ENCODE measurements around the gene SYPL1. TPM values are rescaled to one million over a fixed set of nuclear protein-coding genes. Genes with fewer than 3 reads are reported as not detected.
A peak's percentile ranks its signal among the peaks of the same experiment; 100 is the strongest.

The SYPL1 gene
- total and polyA plus RNA-seq, 4 experiments from 2014 or later = 46.9 to 78.3 (median 61.7) TPM

DNA sequence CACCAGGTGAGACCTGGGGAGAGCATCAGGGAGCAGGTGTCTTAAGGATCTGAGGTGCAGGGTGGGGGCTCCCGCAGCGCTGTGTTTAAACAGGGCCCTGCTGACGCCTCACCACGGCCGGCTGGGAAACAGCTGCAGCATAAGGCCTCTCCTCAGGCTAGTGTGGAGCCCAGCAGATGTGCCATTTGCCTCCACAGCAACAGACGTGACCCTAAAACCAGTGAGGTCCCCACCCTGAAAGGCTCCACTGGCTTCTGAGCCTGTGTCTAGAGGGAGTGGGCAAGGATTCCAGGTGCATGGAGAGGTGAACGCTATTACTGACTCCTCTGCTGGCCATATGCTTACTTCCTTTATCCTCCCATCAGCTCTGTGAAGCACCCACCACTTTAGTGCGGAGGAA, 47.8 kb downstream of the SYPL1 start:
- peak overlapping the region in 1 of 7 donors; percentile 4 for H3K27ac Mint-ChIP-seq
- ChIA-PET CTCF (ENCODE audit: partially characterized antibody) (interaction anchor here (13.5 kb wide), 1 partner anchor 95 kb away, joined by 423 read pairs; no protein-coding TSS in a partner anchor), POLR2A (ENCODE audit: partially characterized antibody) (interaction anchor here (1.0 to 1.4 kb wide), 2 partner anchors 40 to 49 kb away, joined by 3 to 4 read pairs; no protein-coding TSS in a partner anchor)
- Histone ChIP-seq H3K36me3 (ENCODE audit: insufficient read depth, low read length) (no peaks in the 10 kb centered on the region), H3K4me3 (ENCODE audit: low read length in 2 of 2) (no peak overlapping the region), H3K27ac (ENCODE audit: low read depth, low read length) (no peak overlapping the region), H3K9me3 (ENCODE audit: control insufficient read depth in 1 of 2, low read length in 2 of 2) (no peaks in the 10 kb centered on the region), H3K4me1 (ENCODE audit: insufficient read depth, low read length) (no peaks in the 10 kb centered on the region), H3K27me3 (ENCODE audit: insufficient read depth, low read length) (no peaks in the 10 kb centered on the region)
- H3K4me1 Mint-ChIP-seq = peaks cover 2 to 16% (median 9%) of the 10 kb centered on the region in 4 donors
- DNase-seq = no peak
- no peaks in the 10 kb centered on the region for H3K27me3 Mint-ChIP-seq
- intact Hi-C loops (cut with micrococcal nuclease) = no loop called here
- peaks cover 0 to 2% (median 0%) of the 10 kb centered on the region in 8 donors for H3K9me3 Mint-ChIP-seq
- H3K4me3 Mint-ChIP-seq = no peak overlapping the region
- H3K36me3 Mint-ChIP-seq = no peaks in the 10 kb centered on the region

DNA sequence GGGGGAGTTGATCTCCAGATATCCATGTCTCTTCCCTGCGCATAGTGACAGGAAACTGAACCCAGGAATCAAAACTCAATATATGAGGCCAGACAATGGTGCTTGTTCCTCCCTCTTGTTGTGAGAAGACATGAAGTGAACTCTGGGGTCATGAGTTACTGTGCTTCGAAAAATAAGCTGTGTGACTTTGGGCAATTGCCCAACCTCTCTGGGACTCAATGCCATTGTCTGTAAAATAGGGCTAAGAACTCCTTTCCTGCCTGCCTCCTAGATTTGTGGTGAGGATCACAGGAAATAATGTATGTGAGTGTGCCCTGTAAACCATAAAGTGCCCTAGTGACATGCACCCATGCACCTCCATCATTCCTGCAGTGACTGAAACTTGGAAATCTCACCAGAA, 48.4 kb downstream of the SYPL1 start:
- Mint-ChIP-seq H3K27me3 (no peaks in the 10 kb centered on the region), H3K27ac (no peak overlapping the region), H3K36me3 (no peaks in the 10 kb centered on the region), H3K9me3 (peaks cover 0 to 2% (median 0%) of the 10 kb centered on the region in 8 donors), H3K4me1 (peaks cover 2 to 14% (median 6%) of the 10 kb centered on the region in 4 donors), H3K4me3 (no peak overlapping the region)
- no peak overlapping the region for H3K27ac ChIP-seq (ENCODE audit: low read depth, low read length)
- no peaks in the 10 kb centered on the region for H3K9me3 ChIP-seq (ENCODE audit: control insufficient read depth in 1 of 2, low read length in 2 of 2)
- H3K27me3 ChIP-seq (ENCODE audit: insufficient read depth, low read length) = no peaks in the 10 kb centered on the region
- ChIA-PET POLR2A (ENCODE audit: partially characterized antibody) (interaction anchor here (1.4 kb wide), 1 partner anchor 41 kb away, joined by 3 read pairs; no protein-coding TSS in a partner anchor), CTCF (ENCODE audit: partially characterized antibody) (interaction anchor here (13.5 kb wide), 1 partner anchor 95 kb away, joined by 423 read pairs; no protein-coding TSS in a partner anchor)
- no peaks in the 10 kb centered on the region for H3K4me1 ChIP-seq (ENCODE audit: insufficient read depth, low read length)
- H3K4me3 ChIP-seq (ENCODE audit: low read length in 2 of 2) = no peak overlapping the region
- no peak for DNase-seq
- H3K36me3 ChIP-seq (ENCODE audit: insufficient read depth, low read length) = no peaks in the 10 kb centered on the region
- intact Hi-C loops (cut with micrococcal nuclease) = no loop called here

DNA sequence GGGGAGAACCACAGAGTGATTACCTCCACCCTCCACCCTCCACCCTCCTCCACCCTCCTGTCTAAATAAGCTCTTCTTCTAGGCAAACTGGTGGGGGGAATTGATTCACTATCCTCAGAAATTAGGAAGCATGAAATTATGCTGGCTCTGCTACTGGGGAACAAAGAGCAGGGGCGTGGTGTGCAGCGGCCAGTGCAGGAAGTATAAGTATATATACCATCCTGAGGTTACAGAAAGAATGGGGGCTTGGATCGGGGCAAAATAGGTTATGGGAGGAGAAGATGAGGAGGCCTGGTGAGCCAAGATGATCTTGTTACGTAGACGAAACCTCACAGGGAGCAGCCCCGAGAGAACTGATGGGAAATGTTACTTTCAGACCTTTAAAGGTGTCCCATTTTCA, 49.1 kb downstream of the SYPL1 start:
- Histone ChIP-seq H3K36me3 (ENCODE audit: insufficient read depth, low read length) (no peaks in the 10 kb centered on the region), H3K4me1 (ENCODE audit: insufficient read depth, low read length) (peaks cover 6% of the 10 kb centered on the region), H3K4me3 (ENCODE audit: low read length in 2 of 2) (no peak overlapping the region), H3K27me3 (ENCODE audit: insufficient read depth, low read length) (no peaks in the 10 kb centered on the region), H3K9me3 (ENCODE audit: control insufficient read depth in 1 of 2, low read length in 2 of 2) (no peaks in the 10 kb centered on the region), H3K27ac (ENCODE audit: low read depth, low read length) (no peak overlapping the region)
- ChIA-PET CTCF (ENCODE audit: partially characterized antibody) (interaction anchor here (13.5 kb wide), 1 partner anchor 96 kb away, joined by 423 read pairs; no protein-coding TSS in a partner anchor), POLR2A (ENCODE audit: partially characterized antibody) (no interaction called here)
- no peaks in the 10 kb centered on the region for H3K36me3 Mint-ChIP-seq
- no peak overlapping the region for H3K4me3 Mint-ChIP-seq
- peak overlapping the region in 1 of 7 donors; percentile 21 for H3K27ac Mint-ChIP-seq
- intact Hi-C loops (cut with micrococcal nuclease) = no loop called here
- H3K27me3 Mint-ChIP-seq = no peaks in the 10 kb centered on the region
- peaks cover 0 to 2% (median 0%) of the 10 kb centered on the region in 8 donors for H3K9me3 Mint-ChIP-seq
- DNase-seq = no peak
- H3K4me1 Mint-ChIP-seq = peaks cover 0 to 20% (median 6%) of the 10 kb centered on the region in 4 donors

DNA sequence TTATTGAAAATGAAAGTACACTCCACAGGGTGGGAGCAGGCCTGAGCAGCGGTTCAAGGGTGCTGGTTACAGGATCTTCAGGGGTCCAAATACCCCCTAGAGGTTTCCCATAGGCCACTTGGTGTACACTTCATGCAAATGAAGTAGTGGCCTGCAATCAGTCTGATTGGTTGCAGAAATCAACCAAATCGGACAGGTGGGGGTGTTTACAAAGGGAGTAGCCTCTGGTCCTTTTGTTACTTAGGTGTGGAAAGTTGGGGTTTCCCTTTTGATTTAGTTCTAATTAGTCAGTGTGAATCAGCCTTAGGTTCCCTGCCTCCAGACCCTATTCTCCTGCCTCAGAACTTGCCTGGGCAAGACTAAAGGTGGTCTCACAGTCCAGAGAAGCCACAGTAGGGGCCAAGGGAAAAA, 49.6 kb downstream of the SYPL1 start:
- POLR2A ChIA-PET (ENCODE audit: partially characterized antibody) = no interaction called here
- Mint-ChIP-seq H3K4me1 (peaks cover 4 to 25% (median 10%) of the 10 kb centered on the region in 4 donors), H3K9me3 (peaks cover 0 to 2% (median 0%) of the 10 kb centered on the region in 8 donors), H3K27ac (no peak overlapping the region), H3K4me3 (no peak overlapping the region), H3K27me3 (no peaks in the 10 kb centered on the region), H3K36me3 (no peaks in the 10 kb centered on the region)
- Histone ChIP-seq H3K36me3 (ENCODE audit: insufficient read depth, low read length) (no peaks in the 10 kb centered on the region), H3K27me3 (ENCODE audit: insufficient read depth, low read length) (no peaks in the 10 kb centered on the region), H3K4me3 (ENCODE audit: low read length in 2 of 2) (no peak overlapping the region), H3K27ac (ENCODE audit: low read depth, low read length) (no peak overlapping the region), H3K9me3 (ENCODE audit: control insufficient read depth in 1 of 2, low read length in 2 of 2) (no peaks in the 10 kb centered on the region), H3K4me1 (ENCODE audit: insufficient read depth, low read length) (peaks cover 10% of the 10 kb centered on the region)
- intact Hi-C loops (cut with micrococcal nuclease) = loop anchor here (1.0 kb wide), 1 partner anchor 15 kb away; no protein-coding TSS in a partner anchor
- no peak for DNase-seq
- CTCF ChIA-PET (ENCODE audit: partially characterized antibody) = interaction anchor here (13.5 kb wide), 1 partner anchor 96 kb away, joined by 423 read pairs; no protein-coding TSS in a partner anchor

DNA sequence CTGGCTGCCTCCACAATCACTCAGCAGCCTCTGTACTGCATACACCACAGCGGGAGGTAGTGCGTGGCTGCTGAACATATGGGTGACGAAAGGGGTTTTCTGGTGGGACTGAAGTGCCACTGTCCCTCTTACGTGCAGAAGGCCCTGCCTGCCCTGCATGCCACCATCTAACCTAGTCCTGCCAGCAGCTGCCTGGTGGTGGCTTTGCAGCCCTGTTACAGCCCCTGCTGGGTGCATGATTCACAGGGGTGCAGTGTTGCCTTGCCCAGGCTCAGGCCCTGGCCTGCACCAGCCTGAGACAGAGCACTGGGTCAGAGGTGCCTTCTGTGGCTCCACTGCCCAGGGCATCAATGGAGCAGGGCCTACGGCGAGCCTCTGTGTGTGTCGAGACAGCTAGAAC, 50.1 kb downstream of the SYPL1 start:
- Histone ChIP-seq H3K36me3 (ENCODE audit: insufficient read depth, low read length) (no peaks in the 10 kb centered on the region), H3K4me3 (ENCODE audit: low read length in 2 of 2) (no peak overlapping the region), H3K27me3 (ENCODE audit: insufficient read depth, low read length) (no peaks in the 10 kb centered on the region), H3K9me3 (ENCODE audit: control insufficient read depth in 1 of 2, low read length in 2 of 2) (no peaks in the 10 kb centered on the region), H3K4me1 (ENCODE audit: insufficient read depth, low read length) (peaks cover 15% of the 10 kb centered on the region), H3K27ac (ENCODE audit: low read depth, low read length) (no peak overlapping the region)
- DNase-seq = no peak
- intact Hi-C loops (cut with micrococcal nuclease) = loop anchor here (1.0 kb wide), 1 partner anchor 15 kb away; no protein-coding TSS in a partner anchor
- no peaks in the 10 kb centered on the region for H3K27me3 Mint-ChIP-seq
- no peaks in the 10 kb centered on the region for H3K36me3 Mint-ChIP-seq
- POLR2A ChIA-PET (ENCODE audit: partially characterized antibody) = interaction anchor here (1.2 kb wide), 1 partner anchor 9 kb away, joined by 4 read pairs; no protein-coding TSS in a partner anchor
- H3K9me3 Mint-ChIP-seq = peaks cover 0 to 2% (median 0%) of the 10 kb centered on the region in 8 donors
- H3K4me3 Mint-ChIP-seq = no peak overlapping the region
- CTCF ChIA-PET (ENCODE audit: partially characterized antibody) = interaction anchor here (13.5 kb wide), 1 partner anchor 97 kb away, joined by 423 read pairs; no protein-coding TSS in a partner anchor
- H3K4me1 Mint-ChIP-seq = peaks cover 7 to 30% (median 14%) of the 10 kb centered on the region in 4 donors
- peak overlapping the region in 1 of 7 donors; percentile 26 for H3K27ac Mint-ChIP-seq

DNA sequence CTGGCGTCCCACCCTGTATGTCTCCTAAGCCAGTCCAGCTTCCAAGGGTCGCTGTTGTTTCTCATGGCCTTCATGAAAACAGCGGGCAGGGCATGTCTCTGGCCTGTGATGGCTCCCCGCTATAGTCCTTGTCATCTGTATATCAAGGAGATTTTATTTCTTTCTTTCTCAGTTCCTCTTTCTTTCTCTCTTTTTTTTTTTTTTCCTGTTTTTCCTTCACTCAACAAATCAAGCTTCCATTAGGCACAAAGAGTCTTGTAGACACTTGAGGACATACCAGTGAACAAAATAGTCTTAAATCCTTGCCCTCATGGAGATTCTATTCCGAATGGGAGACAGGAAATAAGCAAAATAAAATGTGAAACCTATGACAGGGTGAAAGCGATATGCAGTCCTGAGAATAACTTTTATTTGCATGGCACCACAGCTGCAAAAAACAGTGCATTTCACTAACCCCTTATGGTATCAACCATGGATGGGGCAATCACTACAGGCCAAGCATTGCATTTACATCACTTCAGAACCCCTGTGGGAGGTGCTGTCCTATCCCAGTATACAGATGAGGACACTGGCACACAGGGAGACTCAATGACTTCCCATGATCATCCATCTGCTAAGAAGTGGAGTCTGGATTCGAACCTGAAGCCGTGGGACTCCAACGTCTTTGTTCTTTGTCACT, 50.7 kb downstream of the SYPL1 start:
- Histone ChIP-seq H3K9me3 (ENCODE audit: control insufficient read depth in 1 of 2, low read length in 2 of 2) (no peaks in the 10 kb centered on the region), H3K36me3 (ENCODE audit: insufficient read depth, low read length) (no peaks in the 10 kb centered on the region), H3K4me1 (ENCODE audit: insufficient read depth, low read length) (peaks cover 16% of the 10 kb centered on the region), H3K27ac (ENCODE audit: low read depth, low read length) (no peak overlapping the region), H3K4me3 (ENCODE audit: low read length in 2 of 2) (no peak overlapping the region), H3K27me3 (ENCODE audit: insufficient read depth, low read length) (no peaks in the 10 kb centered on the region)
- CTCF ChIA-PET (ENCODE audit: partially characterized antibody) = interaction anchor here (1.6 to 13.5 kb wide), 2 partner anchors 10 to 97 kb away, joined by 6 to 423 read pairs; no protein-coding TSS in a partner anchor
- intact Hi-C loops (cut with micrococcal nuclease) = no loop called here
- peaks cover 0 to 2% (median 0%) of the 10 kb centered on the region in 8 donors for H3K9me3 Mint-ChIP-seq
- no peaks in the 10 kb centered on the region for H3K36me3 Mint-ChIP-seq
- H3K4me3 Mint-ChIP-seq = no peak overlapping the region
- H3K27me3 Mint-ChIP-seq = peaks cover 0 to 4% of the 10 kb centered on the region in 2 donors
- no peak for DNase-seq
- H3K4me1 Mint-ChIP-seq = peaks cover 8 to 34% (median 17%) of the 10 kb centered on the region in 4 donors
- H3K27ac Mint-ChIP-seq = no peak overlapping the region
- POLR2A ChIA-PET (ENCODE audit: partially characterized antibody) = interaction anchor here (1.2 kb wide), 1 partner anchor 10 kb away, joined by 4 read pairs; no protein-coding TSS in a partner anchor

DNA sequence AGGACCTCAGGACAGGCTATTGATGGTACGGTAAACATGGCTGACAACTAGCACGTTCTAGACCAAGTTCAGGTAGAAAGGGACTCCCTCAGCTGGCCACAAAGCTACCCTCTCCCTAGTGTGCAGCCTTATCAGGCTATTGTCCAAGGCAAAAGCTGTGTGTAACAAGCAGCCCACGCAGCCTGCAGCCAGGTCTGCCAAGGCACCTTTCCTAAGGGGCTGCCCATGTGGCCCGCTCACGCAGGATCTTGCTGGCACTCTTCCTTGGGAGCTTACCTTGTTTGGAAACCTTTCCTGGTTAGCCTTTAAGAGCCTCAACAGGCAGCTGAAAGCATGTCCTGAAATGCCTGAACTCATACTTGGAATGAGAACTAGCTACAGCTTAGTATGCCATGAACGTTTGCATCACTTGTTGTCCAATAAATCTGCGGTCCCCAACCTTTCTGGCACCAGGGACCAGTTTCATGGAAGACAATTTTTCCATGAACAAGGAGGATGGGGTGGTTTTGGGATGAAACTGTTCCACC, 51.7 kb downstream of the SYPL1 start:
- Histone ChIP-seq H3K4me3 (ENCODE audit: low read length in 2 of 2) (no peak overlapping the region), H3K4me1 (ENCODE audit: insufficient read depth, low read length) (peaks cover 16% of the 10 kb centered on the region), H3K27me3 (ENCODE audit: insufficient read depth, low read length) (no peaks in the 10 kb centered on the region), H3K27ac (ENCODE audit: low read depth, low read length) (no peak overlapping the region), H3K36me3 (ENCODE audit: insufficient read depth, low read length) (no peaks in the 10 kb centered on the region), H3K9me3 (ENCODE audit: control insufficient read depth in 1 of 2, low read length in 2 of 2) (no peaks in the 10 kb centered on the region)
- intact Hi-C loops (cut with micrococcal nuclease) = no loop called here
- H3K27ac Mint-ChIP-seq = no peak overlapping the region
- H3K36me3 Mint-ChIP-seq = no peaks in the 10 kb centered on the region
- H3K9me3 Mint-ChIP-seq = peaks cover 0 to 2% (median 0%) of the 10 kb centered on the region in 8 donors
- no peak overlapping the region for H3K4me3 Mint-ChIP-seq
- CTCF ChIA-PET (ENCODE audit: partially characterized antibody) = interaction anchor here (0.9 to 13.5 kb wide), 4 partner anchors 9 to 98 kb away, joined by 3 to 423 read pairs (median 6); no protein-coding TSS in a partner anchor
- peaks cover 8 to 34% (median 17%) of the 10 kb centered on the region in 4 donors for H3K4me1 Mint-ChIP-seq
- peaks cover 0 to 4% of the 10 kb centered on the region in 2 donors for H3K27me3 Mint-ChIP-seq
- POLR2A ChIA-PET (ENCODE audit: partially characterized antibody) = no interaction called here
- DNase-seq = no peak
